DOHH2 (cell line): ENCODE results near the gene CNTNAP5.

ENCODE experiments used
- H3F3A ChIP-seq: fragments of 200-600 bp; sonication (generic), shearing (Covaris generic); 2 replicates; pipeline ENCODE4 v1.6.0; 2016; ENCODE audit warnings: antibody characterized with exemption, mild to moderate bottlenecking; ENCODE audit not compliant: control insufficient read depth, insufficient read depth
- H3K27ac ChIP-seq: fragments of 200-600 bp; sonication (generic); 2 replicates; pipeline ENCODE4 v1.5.1; 2014; ENCODE audit warnings: low read depth, mild to moderate bottlenecking, low read length, moderate library complexity
- H3K27me3 ChIP-seq: fragments of 200-600 bp; sonication (generic); 2 replicates; pipeline ENCODE4 v1.6.1; 2014; ENCODE audit warnings: mild to moderate bottlenecking, low read length, mixed read lengths; ENCODE audit not compliant: control insufficient read depth
- H3K36me3 ChIP-seq: fragments of 200-600 bp; sonication (generic); 2 replicates; pipeline ENCODE4 v1.6.1; 2014; ENCODE audit warnings: mild to moderate bottlenecking, low read length, moderate library complexity, mixed read lengths; ENCODE audit not compliant: control insufficient read depth
- H3K4me1 ChIP-seq: fragments of 200-600 bp; sonication (generic); 2 replicates; pipeline ENCODE4 v1.6.1; 2014; ENCODE audit warnings: mild to moderate bottlenecking, low read length, mixed read lengths; ENCODE audit not compliant: control insufficient read depth
- H3K4me2 ChIP-seq: fragments of 200-600 bp; sonication (generic); 2 replicates; pipeline ENCODE4 v1.6.0; 2014; ENCODE audit warnings: mild to moderate bottlenecking, low read length, moderate library complexity
- H3K4me3 ChIP-seq: fragments of 200-600 bp; sonication (generic); 2 replicates; pipeline ENCODE4 v1.5.1; 2014; ENCODE audit warnings: mild to moderate bottlenecking, low read length, mixed read lengths
- H3K79me2 ChIP-seq: fragments of 200-600 bp; sonication (generic); 2 replicates; pipeline ENCODE4 v1.6.1; 2014; ENCODE audit warnings: mild to moderate bottlenecking, low read length, mixed read lengths; ENCODE audit not compliant: control insufficient read depth
- H3K9me2 ChIP-seq: fragments of 200-600 bp; sonication (generic); replicated peaks from 2 replicates; pipeline ENCODE4 v1.6.1; 2014; ENCODE audit warnings: mild to moderate bottlenecking, low read length, mixed read lengths; ENCODE audit not compliant: control insufficient read depth
- H3K9me3 ChIP-seq: fragments of 200-600 bp; sonication (generic); 2 replicates; pipeline ENCODE4 v1.6.1; 2014; ENCODE audit warnings: antibody characterized with exemption, low read length, mixed read lengths; ENCODE audit not compliant: control insufficient read depth, insufficient read depth
- H4K20me1 ChIP-seq: fragments of 200-600 bp; sonication (generic); 2 replicates; pipeline ENCODE4 v1.6.0; 2014; ENCODE audit warnings: low read depth, mild to moderate bottlenecking, antibody characterized with exemption, low read length, moderate library complexity; ENCODE audit not compliant: control insufficient read depth, insufficient read depth
- EZH2phosphoT487 ChIP-seq: fragments of 200-600 bp; sonication (generic); IDR thresholded peaks from 2 replicates; pipeline ENCODE4 v1.6.1; 2017; ENCODE audit warnings: borderline replicate concordance, mild to moderate bottlenecking, antibody characterized with exemption, low read length, moderate library complexity, mixed read lengths
- TF ChIP-seq, protein P1 (sequence below): fragments of 200-600 bp; sonication (generic); IDR thresholded peaks from one replicate; pipeline ENCODE4 v1.5.1; 2014; ENCODE audit warnings: antibody characterized with exemption, mild to moderate bottlenecking, low read depth, low read length; ENCODE audit not compliant: poor library complexity, severe bottlenecking

Gene CNTNAP5

DNA sequence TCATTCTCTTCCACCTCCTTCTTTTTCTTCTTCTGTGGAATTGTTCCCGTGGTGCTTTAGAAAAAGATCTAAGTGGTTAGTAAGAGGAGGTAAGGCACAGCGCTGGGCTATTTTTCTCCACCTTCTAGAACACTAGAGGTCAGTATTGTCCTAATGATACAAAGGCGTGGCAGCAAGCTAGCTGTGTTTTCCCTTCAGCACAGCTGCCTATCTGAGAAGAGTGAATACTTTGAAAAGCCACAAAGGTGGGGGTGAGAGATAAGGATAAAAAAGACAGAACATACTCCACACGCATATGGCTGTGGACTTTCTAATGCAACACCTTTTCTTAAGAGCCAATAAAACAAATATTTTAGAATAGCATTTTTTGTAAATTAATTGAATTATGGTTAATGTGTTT lies 2.1 kb downstream of the CNTNAP5 start:
- H3K27ac ChIP-seq: no peak overlapping the region
- no peaks in the 10 kb centered on the region for H3K79me2 ChIP-seq
- H3F3A ChIP-seq: no peaks in the 10 kb centered on the region
- no peak overlapping the region for H3K4me3 ChIP-seq
- H3K4me2 ChIP-seq: no peak overlapping the region
- no peaks in the 10 kb centered on the region for H3K4me1 ChIP-seq
- no peaks in the 10 kb centered on the region for H4K20me1 ChIP-seq
- no peaks in the 10 kb centered on the region for H3K9me2 ChIP-seq
- H3K9me3 ChIP-seq: no peaks in the 10 kb centered on the region
- H3K36me3 ChIP-seq: no peaks in the 10 kb centered on the region
- no peaks in the 10 kb centered on the region for H3K27me3 ChIP-seq
- TF ChIP-seq EZH2phosphoT487: no peak
- TF ChIP-seq, protein P1, sequence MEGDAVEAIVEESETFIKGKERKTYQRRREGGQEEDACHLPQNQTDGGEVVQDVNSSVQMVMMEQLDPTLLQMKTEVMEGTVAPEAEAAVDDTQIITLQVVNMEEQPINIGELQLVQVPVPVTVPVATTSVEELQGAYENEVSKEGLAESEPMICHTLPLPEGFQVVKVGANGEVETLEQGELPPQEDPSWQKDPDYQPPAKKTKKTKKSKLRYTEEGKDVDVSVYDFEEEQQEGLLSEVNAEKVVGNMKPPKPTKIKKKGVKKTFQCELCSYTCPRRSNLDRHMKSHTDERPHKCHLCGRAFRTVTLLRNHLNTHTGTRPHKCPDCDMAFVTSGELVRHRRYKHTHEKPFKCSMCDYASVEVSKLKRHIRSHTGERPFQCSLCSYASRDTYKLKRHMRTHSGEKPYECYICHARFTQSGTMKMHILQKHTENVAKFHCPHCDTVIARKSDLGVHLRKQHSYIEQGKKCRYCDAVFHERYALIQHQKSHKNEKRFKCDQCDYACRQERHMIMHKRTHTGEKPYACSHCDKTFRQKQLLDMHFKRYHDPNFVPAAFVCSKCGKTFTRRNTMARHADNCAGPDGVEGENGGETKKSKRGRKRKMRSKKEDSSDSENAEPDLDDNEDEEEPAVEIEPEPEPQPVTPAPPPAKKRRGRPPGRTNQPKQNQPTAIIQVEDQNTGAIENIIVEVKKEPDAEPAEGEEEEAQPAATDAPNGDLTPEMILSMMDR: peak; percentile 65

DNA sequence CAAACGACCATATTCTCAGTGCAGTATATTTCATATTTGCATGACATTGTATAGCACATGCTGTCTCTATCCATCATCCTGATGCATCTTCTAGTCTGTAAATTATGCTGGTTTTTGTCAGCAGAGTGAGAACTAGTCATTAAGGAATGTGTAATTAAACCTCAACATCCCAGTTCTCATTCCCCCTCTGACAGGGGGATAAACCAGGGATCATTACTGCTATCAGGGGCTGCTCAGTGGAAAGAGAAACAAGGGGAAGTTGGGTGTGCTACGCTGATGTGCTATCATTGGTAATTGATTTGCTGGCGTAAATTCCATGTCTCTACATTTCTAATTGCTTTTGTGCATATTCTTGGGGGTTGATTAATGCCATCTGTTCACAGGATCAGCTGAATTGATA lies 7.7 kb downstream of the CNTNAP5 start:
- H3K9me3 ChIP-seq: no peaks in the 10 kb centered on the region
- H3K79me2 ChIP-seq: no peaks in the 10 kb centered on the region

DNA sequence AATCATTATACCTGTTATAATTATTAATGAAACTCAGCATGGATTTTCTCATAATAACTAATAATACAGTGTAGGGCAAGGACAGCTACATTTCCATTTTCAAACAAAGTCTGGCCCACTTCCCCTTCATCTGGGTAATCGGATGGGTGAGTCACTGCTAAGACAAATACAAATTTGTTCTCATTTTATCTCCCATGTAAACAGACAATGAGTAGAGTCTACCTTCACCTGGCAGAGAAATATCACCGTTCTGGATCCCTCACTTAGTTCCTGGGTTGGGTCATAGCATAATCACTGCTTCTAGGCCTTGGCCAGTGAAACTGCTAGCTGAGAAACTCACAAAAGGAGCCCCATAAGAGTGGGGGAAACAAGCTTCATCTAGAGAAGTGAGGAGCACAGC lies 9.2 kb downstream of the CNTNAP5 start:
- no peaks in the 10 kb centered on the region for H3K36me3 ChIP-seq
- no peak overlapping the region for H3K27ac ChIP-seq
- no peak overlapping the region for H3K4me3 ChIP-seq
- TF ChIP-seq EZH2phosphoT487: no peak
- TF ChIP-seq, protein P1: no peak
- H3K9me3 ChIP-seq: no peaks in the 10 kb centered on the region
- no peaks in the 10 kb centered on the region for H4K20me1 ChIP-seq
- no peaks in the 10 kb centered on the region for H3K27me3 ChIP-seq
- H3F3A ChIP-seq: no peaks in the 10 kb centered on the region
- no peaks in the 10 kb centered on the region for H3K79me2 ChIP-seq
- no peaks in the 10 kb centered on the region for H3K9me2 ChIP-seq
- H3K4me1 ChIP-seq: no peaks in the 10 kb centered on the region
- H3K4me2 ChIP-seq: no peak overlapping the region

More for the DNA sequence above, 7.7 kb downstream of the CNTNAP5 start:
- Histone ChIP-seq H3K9me2 (no peaks in the 10 kb centered on the region), H3K4me2 (no peak overlapping the region), H3K4me3 (no peak overlapping the region), H3K4me1 (no peaks in the 10 kb centered on the region), H3K36me3 (no peaks in the 10 kb centered on the region), H3F3A (no peaks in the 10 kb centered on the region), H3K27ac (no peak overlapping the region), H4K20me1 (no peaks in the 10 kb centered on the region), H3K27me3 (no peaks in the 10 kb centered on the region)
- TF ChIP-seq, protein P1: no peak
- no peak for TF ChIP-seq EZH2phosphoT487

DNA sequence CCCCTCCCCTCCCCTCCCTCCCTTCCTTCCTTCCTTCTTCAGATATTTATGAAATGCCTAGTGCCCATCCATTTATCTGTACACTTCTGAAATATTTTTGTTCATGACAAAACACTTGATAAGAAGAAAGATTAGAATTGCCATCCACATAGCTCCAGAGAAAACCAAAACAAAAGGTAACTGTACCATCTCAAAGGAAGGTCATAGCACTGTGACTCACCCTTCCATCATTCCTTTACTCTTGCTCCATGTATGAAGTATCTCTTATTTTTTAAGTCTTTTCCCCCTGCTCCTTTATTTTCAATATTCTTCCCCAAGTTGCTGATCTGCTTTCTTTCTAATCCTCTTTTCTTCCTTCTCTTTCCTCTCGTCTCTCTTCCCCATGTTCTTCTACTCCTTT lies 9.9 kb downstream of the CNTNAP5 start:
- Histone ChIP-seq H4K20me1 (no peaks in the 10 kb centered on the region), H3K36me3 (no peaks in the 10 kb centered on the region), H3K4me1 (no peaks in the 10 kb centered on the region), H3K27me3 (no peaks in the 10 kb centered on the region), H3K27ac (no peak overlapping the region), H3F3A (no peaks in the 10 kb centered on the region), H3K79me2 (no peaks in the 10 kb centered on the region), H3K4me3 (no peak overlapping the region), H3K9me3 (no peaks in the 10 kb centered on the region), H3K4me2 (no peak overlapping the region), H3K9me2 (no peaks in the 10 kb centered on the region)
- TF ChIP-seq, protein P1: no peak
- TF ChIP-seq EZH2phosphoT487: no peak
